Chondrocyte (in vitro differentiated cells): ENCODE measurements around the gene PGAM2. TPM values are rescaled to one million over a fixed set of nuclear protein-coding genes. Genes with fewer than 3 reads are reported as not detected.
A peak's percentile ranks its signal among the peaks of the same experiment; 100 is the strongest.

ENCODE experiments used
- DNase-seq: peaks from one replicate; pipeline ENCODE4 v3.0.0; 2021; ENCODE audit warnings: mixed read lengths, low spot score
- H3K27ac Mint-ChIP-seq: one replicate; pipeline ENCODE4 v1.8.0; 2021; ENCODE audit warnings: mild to moderate bottlenecking, moderate library complexity, mixed read lengths; ENCODE audit not compliant: unreplicated experiment
- H3K27me3 Mint-ChIP-seq: 2 replicates; pipeline ENCODE4 v1.8.0; 2021; ENCODE audit warnings: low read depth, mixed read lengths
- H3K36me3 Mint-ChIP-seq: 2 replicates; pipeline ENCODE4 v1.8.0; 2021; ENCODE audit warnings: low read depth, mixed read lengths
- H3K4me1 Mint-ChIP-seq: 2 replicates; pipeline ENCODE4 v1.8.0; 2021; ENCODE audit warnings: low read depth, mild to moderate bottlenecking, mixed read lengths
- H3K4me3 Mint-ChIP-seq: one replicate; pipeline ENCODE4 v1.8.0; 2021; ENCODE audit warnings: mild to moderate bottlenecking, moderate library complexity, mixed read lengths; ENCODE audit not compliant: unreplicated experiment
- H3K9me3 Mint-ChIP-seq: 2 replicates; pipeline ENCODE4 v1.8.0; 2021; ENCODE audit warnings: low read depth, mixed read lengths
- total RNA-seq: library from RNA; stranded (reverse); gene quantifications from 3 replicates; pipeline ENCODE4 v1.2.1, GENCODE V29; 2021
- TF ChIP-seq, protein P1 (sequence below): fragments of 200-600 bp; sonication (generic); IDR thresholded peaks from 2 replicates; pipeline ENCODE4 v1.5.0; 2021; ENCODE audit warnings: antibody characterized with exemption, mild to moderate bottlenecking, moderate library complexity

The PGAM2 gene
- total RNA-seq, 1 donor from 2014 or later, result 0.25 TPM

GRCh38 chr7:44048031-44048795 lies 17.2 kb downstream of the PGAM2 start:
- Mint-ChIP-seq H3K36me3 (peaks cover 15% of the 10 kb centered on the region), H3K4me1 (peaks cover 35% of the 10 kb centered on the region), H3K4me3 (no peak overlapping the region), H3K27ac (no peak overlapping the region), H3K9me3 (no peaks in the 10 kb centered on the region), H3K27me3 (no peaks in the 10 kb centered on the region)
- no peak for DNase-seq
- TF ChIP-seq, protein P1, sequence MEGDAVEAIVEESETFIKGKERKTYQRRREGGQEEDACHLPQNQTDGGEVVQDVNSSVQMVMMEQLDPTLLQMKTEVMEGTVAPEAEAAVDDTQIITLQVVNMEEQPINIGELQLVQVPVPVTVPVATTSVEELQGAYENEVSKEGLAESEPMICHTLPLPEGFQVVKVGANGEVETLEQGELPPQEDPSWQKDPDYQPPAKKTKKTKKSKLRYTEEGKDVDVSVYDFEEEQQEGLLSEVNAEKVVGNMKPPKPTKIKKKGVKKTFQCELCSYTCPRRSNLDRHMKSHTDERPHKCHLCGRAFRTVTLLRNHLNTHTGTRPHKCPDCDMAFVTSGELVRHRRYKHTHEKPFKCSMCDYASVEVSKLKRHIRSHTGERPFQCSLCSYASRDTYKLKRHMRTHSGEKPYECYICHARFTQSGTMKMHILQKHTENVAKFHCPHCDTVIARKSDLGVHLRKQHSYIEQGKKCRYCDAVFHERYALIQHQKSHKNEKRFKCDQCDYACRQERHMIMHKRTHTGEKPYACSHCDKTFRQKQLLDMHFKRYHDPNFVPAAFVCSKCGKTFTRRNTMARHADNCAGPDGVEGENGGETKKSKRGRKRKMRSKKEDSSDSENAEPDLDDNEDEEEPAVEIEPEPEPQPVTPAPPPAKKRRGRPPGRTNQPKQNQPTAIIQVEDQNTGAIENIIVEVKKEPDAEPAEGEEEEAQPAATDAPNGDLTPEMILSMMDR, result no peak

DNA sequence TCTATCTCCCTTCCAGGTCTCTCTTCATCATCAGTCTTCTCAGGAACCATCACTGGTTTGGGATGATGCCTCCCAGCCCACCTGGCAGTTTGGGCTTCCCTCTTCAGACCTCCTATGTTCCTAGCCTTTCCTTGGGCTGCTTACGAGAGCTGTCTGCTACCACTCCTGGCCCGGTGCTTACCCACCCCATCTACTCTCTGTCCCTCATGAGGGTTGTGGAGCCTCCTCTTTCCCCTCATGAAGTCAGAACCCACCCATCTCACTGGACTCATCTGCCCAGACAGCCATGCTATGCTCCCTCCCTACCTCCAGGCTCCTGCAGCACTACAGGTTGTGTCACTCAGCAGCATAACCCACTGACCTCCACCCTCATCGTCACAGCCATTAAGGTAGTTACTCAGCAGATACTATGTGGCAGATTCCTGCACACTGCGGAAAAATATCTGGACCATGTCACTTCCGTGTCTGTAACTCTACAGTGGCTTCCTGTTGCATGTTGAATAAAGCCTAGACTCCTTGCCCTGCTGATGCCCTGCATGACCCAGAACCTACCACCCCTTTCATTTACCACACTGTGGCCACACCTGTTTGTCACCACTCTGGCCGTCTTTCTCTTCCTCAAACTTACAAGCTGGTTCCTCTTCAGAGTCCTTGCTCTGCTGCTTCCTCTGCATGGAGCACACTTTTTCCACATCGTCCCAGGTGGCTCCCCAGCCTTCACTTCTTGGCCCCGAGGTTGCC lies 18.9 kb downstream of the PGAM2 start:
- Mint-ChIP-seq H3K4me1 (peaks cover 35% of the 10 kb centered on the region), H3K4me3 (peak overlapping the region; percentile 81), H3K27me3 (no peaks in the 10 kb centered on the region), H3K36me3 (peaks cover 6% of the 10 kb centered on the region), H3K9me3 (no peaks in the 10 kb centered on the region), H3K27ac (peak overlapping the region; percentile 73)
- TF ChIP-seq, protein P1, result no peak
- DNase-seq, result no peak

DNA sequence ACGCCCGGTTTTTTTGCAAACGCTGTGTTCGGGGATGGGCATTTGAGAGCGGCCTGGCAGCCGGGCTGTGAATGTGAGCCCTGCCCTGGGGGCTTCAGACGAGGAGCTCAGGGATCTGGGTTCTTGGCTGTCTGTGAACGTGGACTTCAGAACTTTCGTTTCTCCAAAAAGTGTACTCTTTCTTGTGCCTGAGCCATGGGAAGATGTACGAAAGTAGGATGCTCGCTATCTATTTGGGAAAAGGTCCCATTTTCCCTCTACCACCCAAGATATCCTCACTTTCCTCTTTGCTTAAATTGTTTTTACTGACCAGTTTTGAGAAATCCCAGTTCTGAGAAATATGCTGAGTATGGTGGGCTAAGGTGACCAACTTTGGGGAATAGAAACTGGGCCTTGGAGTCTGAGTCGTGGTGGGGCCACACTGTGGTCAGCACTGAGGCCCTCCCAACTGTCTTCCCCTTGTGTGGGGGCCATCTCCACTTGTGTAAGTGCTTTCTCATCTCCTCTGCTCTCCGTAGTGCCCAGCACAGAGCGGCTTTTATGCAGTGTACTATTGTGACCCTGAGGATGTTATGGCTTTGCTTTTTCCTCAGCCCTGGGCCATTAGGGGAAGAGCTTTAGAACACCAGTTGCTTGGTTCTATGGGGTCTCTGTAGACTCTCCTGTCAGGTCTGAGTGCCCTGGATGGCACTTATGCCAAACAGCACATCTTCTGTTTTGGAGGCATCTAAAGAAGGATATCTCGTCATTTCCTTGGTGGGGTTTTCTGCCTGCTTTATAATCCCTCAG lies 19.9 kb downstream of the PGAM2 start:
- TF ChIP-seq, protein P1, result no peak
- peak overlapping the region; percentile 73 for H3K27ac Mint-ChIP-seq
- no peak for DNase-seq
- peaks cover 3% of the 10 kb centered on the region for H3K36me3 Mint-ChIP-seq
- no peaks in the 10 kb centered on the region for H3K9me3 Mint-ChIP-seq
- H3K4me1 Mint-ChIP-seq, result peaks cover 35% of the 10 kb centered on the region
- H3K27me3 Mint-ChIP-seq, result no peaks in the 10 kb centered on the region
- H3K4me3 Mint-ChIP-seq, result peak overlapping the region; percentile 81

DNA sequence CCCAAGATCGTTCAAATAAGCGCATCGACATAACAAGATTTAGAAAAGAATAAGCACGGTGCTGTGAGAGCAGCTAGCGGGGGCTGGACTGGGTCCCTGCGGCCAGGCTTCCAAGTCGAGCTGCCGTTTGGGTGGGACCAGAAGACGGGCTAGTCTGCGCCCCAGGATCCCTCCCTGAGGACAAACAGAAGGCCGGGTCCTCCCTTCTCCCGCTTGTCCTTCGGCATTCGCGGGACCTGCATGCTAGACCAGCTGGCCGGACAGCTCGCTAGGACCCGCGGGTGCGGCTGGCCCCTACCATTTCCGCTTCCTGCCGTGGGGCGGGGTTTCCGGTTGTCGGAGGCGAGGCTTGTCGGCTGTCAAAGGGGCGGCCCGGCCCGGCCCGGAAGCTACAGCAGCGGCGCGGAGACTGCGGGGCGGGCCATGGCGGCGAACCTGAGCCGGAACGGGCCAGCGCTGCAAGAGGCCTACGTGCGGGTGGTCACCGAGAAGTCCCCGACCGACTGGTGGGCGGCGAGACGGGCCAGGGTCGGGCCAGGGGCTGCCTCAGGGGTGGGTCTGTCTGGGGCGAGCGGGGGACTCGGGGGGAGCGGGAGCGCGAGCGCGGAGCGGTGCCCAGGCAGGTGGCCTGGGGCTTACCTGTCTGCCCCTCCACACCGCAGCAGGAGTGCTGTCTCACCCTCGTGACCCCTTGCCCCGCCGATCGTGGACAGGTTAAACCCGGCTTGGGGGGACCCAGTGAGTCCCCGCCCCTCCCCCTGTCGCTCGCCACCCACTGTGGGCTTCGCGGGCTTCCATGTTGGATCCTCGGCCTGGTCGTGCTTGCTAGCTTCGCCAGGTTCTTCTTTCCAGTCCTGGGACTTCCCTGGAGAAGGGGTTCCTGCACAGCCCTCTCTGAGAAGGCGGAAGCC lies 20.8 kb downstream of the PGAM2 start, which contains the start of gene DBNL:
Gene DBNL, plus strand, starts transcription at position 388 of the 911 bp plus-strand sequence. Its CDS starts 36 bp downstream, at position 424.
- Mint-ChIP-seq H3K9me3 (no peaks in the 10 kb centered on the region), H3K27ac (peak within 1 kb of the TSS; percentile 84), H3K4me1 (peaks cover 35% of the 10 kb centered on the region), H3K27me3 (no peaks in the 10 kb centered on the region), H3K36me3 (no peaks in the 10 kb centered on the region), H3K4me3 (peak within 1 kb of the TSS; percentile 81)
- TF ChIP-seq, protein P1, result peak; percentile 5
- DNase-seq, result peak; percentile 99
